ENCODE data around the gene LGALS7.

LGALS7 gene

DNA sequence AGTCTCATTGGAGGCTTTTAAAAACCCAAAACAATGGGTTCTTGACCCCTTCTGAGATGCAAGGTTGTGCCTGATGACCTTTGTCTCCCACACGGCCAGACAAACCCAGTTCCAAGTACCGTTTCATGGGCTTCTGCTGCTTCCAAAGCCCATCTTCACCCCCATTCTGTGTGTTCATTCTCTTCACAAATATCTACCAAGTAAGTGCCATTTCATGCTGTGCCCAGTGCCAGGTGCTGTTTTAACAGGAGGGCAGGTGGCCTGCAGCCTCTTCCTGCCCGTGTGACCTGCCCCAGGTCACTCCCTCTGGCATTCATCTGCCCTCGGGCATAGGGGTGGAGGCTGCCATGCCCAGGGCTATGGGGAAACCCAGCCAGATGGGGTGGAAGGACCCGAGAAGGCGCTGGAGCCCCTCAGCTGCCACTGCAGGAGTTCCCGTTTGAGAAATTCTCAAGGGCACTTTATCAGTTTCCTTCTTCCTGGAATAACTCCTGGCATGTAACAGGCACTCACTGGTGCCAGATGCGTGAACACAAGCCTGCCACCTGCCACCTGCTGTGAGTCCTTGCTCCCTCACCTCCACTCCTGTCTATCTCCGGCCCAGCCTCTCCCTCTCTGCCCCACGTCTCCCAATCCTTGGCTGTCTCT, 41.5 kb downstream of the LGALS7 start:
- no peak overlapping the region for H3K4me3 ChIP-seq (ENCODE audit: insufficient read depth, low read length, poor library complexity, severe bottlenecking)
- H3K9me3 ChIP-seq (ENCODE audit: insufficient read depth, low read length), result no peaks in the 10 kb centered on the region
- H3K27me3 ChIP-seq (ENCODE audit: low read length), result no peaks in the 10 kb centered on the region
- no peaks in the 10 kb centered on the region for H4K20me1 ChIP-seq (ENCODE audit: low read depth, low read length)
- H3K9ac ChIP-seq (ENCODE audit: low read length), result no peak overlapping the region
- no peak overlapping the region for H2AFZ ChIP-seq (ENCODE audit: low read depth, low read length, severe bottlenecking)
- H3K27ac ChIP-seq (ENCODE audit: low read depth, low read length), result no peak overlapping the region
- 0 out of 2 replicates have a peak, but pooled peaks cover 3% of the 10 kb centered on the region for H3K36me3 ChIP-seq (ENCODE audit: low read length)
- H3K79me2 ChIP-seq (ENCODE audit: insufficient read depth, low read length), result no peaks in the 10 kb centered on the region
- no peaks in the 10 kb centered on the region for H3K9me2 ChIP-seq (replicated peaks; ENCODE audit: insufficient read depth, low read length)
- TF ChIP-seq, protein P1, sequence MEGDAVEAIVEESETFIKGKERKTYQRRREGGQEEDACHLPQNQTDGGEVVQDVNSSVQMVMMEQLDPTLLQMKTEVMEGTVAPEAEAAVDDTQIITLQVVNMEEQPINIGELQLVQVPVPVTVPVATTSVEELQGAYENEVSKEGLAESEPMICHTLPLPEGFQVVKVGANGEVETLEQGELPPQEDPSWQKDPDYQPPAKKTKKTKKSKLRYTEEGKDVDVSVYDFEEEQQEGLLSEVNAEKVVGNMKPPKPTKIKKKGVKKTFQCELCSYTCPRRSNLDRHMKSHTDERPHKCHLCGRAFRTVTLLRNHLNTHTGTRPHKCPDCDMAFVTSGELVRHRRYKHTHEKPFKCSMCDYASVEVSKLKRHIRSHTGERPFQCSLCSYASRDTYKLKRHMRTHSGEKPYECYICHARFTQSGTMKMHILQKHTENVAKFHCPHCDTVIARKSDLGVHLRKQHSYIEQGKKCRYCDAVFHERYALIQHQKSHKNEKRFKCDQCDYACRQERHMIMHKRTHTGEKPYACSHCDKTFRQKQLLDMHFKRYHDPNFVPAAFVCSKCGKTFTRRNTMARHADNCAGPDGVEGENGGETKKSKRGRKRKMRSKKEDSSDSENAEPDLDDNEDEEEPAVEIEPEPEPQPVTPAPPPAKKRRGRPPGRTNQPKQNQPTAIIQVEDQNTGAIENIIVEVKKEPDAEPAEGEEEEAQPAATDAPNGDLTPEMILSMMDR (IDR thresholded peaks at IDR 0.05; ENCODE audit: insufficient read depth, low read length, poor library complexity, severe bottlenecking), result no peak
- no peak for TF ChIP-seq EZH2phosphoT487 (conservative IDR thresholded peaks at IDR 0.05; ENCODE audit: low read length)
- no peak overlapping the region for H3K4me2 ChIP-seq (ENCODE audit: low read depth, low read length, poor library complexity, severe bottlenecking)
- peaks cover 6% of the 10 kb centered on the region for H3F3A ChIP-seq (ENCODE audit: insufficient read depth)

DNA sequence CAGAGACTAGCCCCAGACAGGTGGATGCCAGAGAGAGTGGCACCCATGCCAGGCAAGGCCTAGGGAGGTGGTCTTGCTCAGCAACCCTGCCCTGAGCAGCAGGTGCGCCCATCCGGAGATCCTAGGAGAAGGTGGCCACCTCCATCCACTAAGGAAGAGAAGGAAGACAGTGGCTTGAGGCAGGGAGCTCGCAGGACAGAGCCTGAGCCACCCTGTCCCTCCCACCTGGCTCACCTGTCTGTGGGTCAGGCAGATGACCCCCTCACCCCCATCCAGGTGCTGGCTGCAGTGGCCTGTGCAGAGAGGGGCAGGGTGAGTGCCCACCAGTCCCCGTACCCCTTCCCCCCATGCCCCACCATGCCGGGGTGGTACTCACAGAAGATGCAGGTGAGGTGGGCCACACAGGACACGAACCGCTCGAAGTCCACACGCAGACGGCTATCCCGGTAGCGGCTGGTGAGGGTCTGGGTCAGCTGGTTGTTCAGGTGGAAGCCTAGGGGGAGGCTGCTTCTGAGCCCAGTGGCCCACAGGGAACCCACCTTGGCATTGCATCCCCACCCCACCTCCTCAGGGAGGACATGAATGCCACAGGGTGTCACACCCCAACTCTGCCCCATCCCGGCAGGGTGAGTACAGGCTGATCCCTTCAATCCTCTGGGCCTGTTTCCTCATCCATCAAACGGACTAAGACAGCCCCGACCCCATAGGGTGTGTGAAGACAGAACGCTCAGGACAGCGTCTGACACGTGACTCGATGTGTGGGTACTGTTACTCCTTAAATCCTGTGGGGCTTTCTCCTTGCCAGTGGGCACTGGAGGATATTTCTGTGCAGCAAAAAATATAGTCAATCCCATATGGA, 42.4 kb downstream of the LGALS7 start:
- Histone ChIP-seq H3K4me2 (ENCODE audit: low read depth, low read length, poor library complexity, severe bottlenecking) (no peak overlapping the region), H3K4me3 (ENCODE audit: insufficient read depth, low read length, poor library complexity, severe bottlenecking) (no peak overlapping the region), H4K20me1 (ENCODE audit: low read depth, low read length) (no peaks in the 10 kb centered on the region), H3K79me2 (ENCODE audit: insufficient read depth, low read length) (no peaks in the 10 kb centered on the region), H3K9ac (ENCODE audit: low read length) (no peak overlapping the region), H3K27me3 (ENCODE audit: low read length) (no peaks in the 10 kb centered on the region), H2AFZ (ENCODE audit: low read depth, low read length, severe bottlenecking) (no peak overlapping the region), H3K27ac (ENCODE audit: low read depth, low read length) (no peak overlapping the region), H3K36me3 (ENCODE audit: low read length) (0 out of 2 replicates have a peak, but pooled peaks cover 3% of the 10 kb centered on the region), H3K9me3 (ENCODE audit: insufficient read depth, low read length) (no peaks in the 10 kb centered on the region), H3F3A (ENCODE audit: insufficient read depth) (peaks cover 6% of the 10 kb centered on the region), H3K9me2 (replicated peaks; ENCODE audit: insufficient read depth, low read length) (no peaks in the 10 kb centered on the region)
- TF ChIP-seq, protein P1 (IDR thresholded peaks at IDR 0.05; ENCODE audit: insufficient read depth, low read length, poor library complexity, severe bottlenecking), result no peak
- TF ChIP-seq EZH2phosphoT487 (conservative IDR thresholded peaks at IDR 0.05; ENCODE audit: low read length), result no peak

DNA sequence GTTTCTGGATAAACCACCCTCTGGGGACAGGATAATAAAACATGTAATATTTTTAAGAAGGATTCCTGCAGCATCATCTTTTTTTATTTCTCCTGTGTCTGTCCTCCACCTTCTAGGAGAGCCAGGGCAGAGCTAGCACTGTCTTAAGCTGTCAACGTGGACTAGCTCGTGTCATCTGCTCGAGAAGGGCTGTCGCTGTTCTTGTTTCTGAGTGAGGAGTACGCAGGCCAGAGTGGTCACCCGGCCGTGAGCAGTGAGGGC, 42.9 kb downstream of the LGALS7 start:
- Histone ChIP-seq H3K27me3 (ENCODE audit: low read length) (no peaks in the 10 kb centered on the region), H3K4me2 (ENCODE audit: low read depth, low read length, poor library complexity, severe bottlenecking) (no peak overlapping the region), H3K9ac (ENCODE audit: low read length) (no peak overlapping the region), H3K79me2 (ENCODE audit: insufficient read depth, low read length) (no peaks in the 10 kb centered on the region), H3K36me3 (ENCODE audit: low read length) (0 out of 2 replicates have a peak, but pooled peaks cover 3% of the 10 kb centered on the region), H3K9me2 (replicated peaks; ENCODE audit: insufficient read depth, low read length) (no peaks in the 10 kb centered on the region), H2AFZ (ENCODE audit: low read depth, low read length, severe bottlenecking) (no peak overlapping the region), H3K27ac (ENCODE audit: low read depth, low read length) (no peak overlapping the region), H4K20me1 (ENCODE audit: low read depth, low read length) (no peaks in the 10 kb centered on the region), H3F3A (ENCODE audit: insufficient read depth) (peaks cover 6% of the 10 kb centered on the region), H3K9me3 (ENCODE audit: insufficient read depth, low read length) (no peaks in the 10 kb centered on the region), H3K4me3 (ENCODE audit: insufficient read depth, low read length, poor library complexity, severe bottlenecking) (no peak overlapping the region)
- no peak for TF ChIP-seq EZH2phosphoT487 (conservative IDR thresholded peaks at IDR 0.05; ENCODE audit: low read length)
- TF ChIP-seq, protein P1 (IDR thresholded peaks at IDR 0.05; ENCODE audit: insufficient read depth, low read length, poor library complexity, severe bottlenecking), result no peak

Measured in SU-DHL-6 (cell line).